H9 (cell line): ENCODE measurements around the gene MTRF1. TPM values are rescaled to one million over a fixed set of nuclear protein-coding genes. Genes with fewer than 3 reads are reported as not detected.

Experiments used
- DNase-seq: peaks from one replicate; pipeline ENCODE4 v3.0.0-alpha.2; 2017
- H2AFZ ChIP-seq: one replicate; pipeline ENCODE4 v1.6.1; 2013; ENCODE audit warnings: mild to moderate bottlenecking, low read length, control low read depth, moderate library complexity
- H2AK5ac ChIP-seq: 2 replicates; pipeline ENCODE4 v1.6.1; 2013; ENCODE audit warnings: low read length, control low read depth, mixed read lengths; ENCODE audit not compliant: insufficient read length
- H2BK120ac ChIP-seq: one replicate; pipeline ENCODE4 v1.6.1; 2013; ENCODE audit warnings: low read depth, mild to moderate bottlenecking, low read length, control low read depth, inconsistent platforms; ENCODE audit not compliant: poor library complexity, severe bottlenecking
- H2BK12ac ChIP-seq: 2 replicates; pipeline ENCODE4 v1.6.1; 2013; ENCODE audit warnings: low read length, control low read depth, mixed read lengths, low read depth; ENCODE audit not compliant: insufficient read length
- H2BK15ac ChIP-seq: 2 replicates; pipeline ENCODE4 v1.6.1; 2013; ENCODE audit warnings: low read depth, low read length, control low read depth
- H2BK20ac ChIP-seq: one replicate; pipeline ENCODE4 v1.6.1; 2013; ENCODE audit warnings: low read depth, mild to moderate bottlenecking, low read length, control low read depth, inconsistent platforms; ENCODE audit not compliant: poor library complexity, severe bottlenecking
- H2BK5ac ChIP-seq: 2 replicates; pipeline ENCODE4 v1.6.1; 2013; ENCODE audit warnings: low read length, control low read depth, mixed read lengths; ENCODE audit not compliant: insufficient read length
- H3K14ac ChIP-seq: 2 replicates; pipeline ENCODE4 v1.6.1; 2013; ENCODE audit warnings: low read length, control low read depth; ENCODE audit not compliant: insufficient read depth
- H3K18ac ChIP-seq: 2 replicates; pipeline ENCODE4 v1.6.1; 2013; ENCODE audit warnings: low read depth, mild to moderate bottlenecking, mixed read lengths, low read length, control low read depth; ENCODE audit not compliant: insufficient read length
- H3K23ac ChIP-seq: 2 replicates; pipeline ENCODE4 v1.6.1; 2013; ENCODE audit warnings: low read length, control low read depth, mixed read lengths, low read depth; ENCODE audit not compliant: insufficient read length
- H3K23me2 ChIP-seq: 2 replicates; pipeline ENCODE4 v1.6.1; 2013; ENCODE audit warnings: low read depth, mild to moderate bottlenecking, mixed read lengths, low read length, control low read depth; ENCODE audit not compliant: insufficient read length, poor library complexity, severe bottlenecking
- H3K27ac ChIP-seq: 2 replicates; pipeline ENCODE4 v1.5.1; 2013; ENCODE audit warnings: low read length, control low read depth, mixed read lengths, low read depth; ENCODE audit not compliant: insufficient read length
- H3K27me3 ChIP-seq: 2 replicates; pipeline ENCODE4 v1.6.1; 2013; ENCODE audit warnings: low read length, control low read depth, inconsistent platforms; ENCODE audit not compliant: insufficient read depth
- H3K4ac ChIP-seq: 2 replicates; pipeline ENCODE4 v1.6.1; 2013; ENCODE audit warnings: low read depth, mild to moderate bottlenecking, control low read depth, inconsistent platforms, low read length, moderate library complexity
- H3K4me1 ChIP-seq: 2 replicates; pipeline ENCODE4 v1.6.1; 2013; ENCODE audit warnings: low read length, control low read depth, inconsistent platforms; ENCODE audit not compliant: insufficient read depth
- H3K4me2 ChIP-seq: 2 replicates; pipeline ENCODE4 v1.6.1; 2013; ENCODE audit warnings: low read length, control low read depth, mixed read lengths; ENCODE audit not compliant: insufficient read length, insufficient read depth
- H3K56ac ChIP-seq: 2 replicates; pipeline ENCODE4 v1.6.1; 2013; ENCODE audit warnings: low read depth, mild to moderate bottlenecking, mixed read lengths, low read length, control low read depth; ENCODE audit not compliant: insufficient read length
- H3K79me1 ChIP-seq: 2 replicates; pipeline ENCODE4 v1.6.1; 2013; ENCODE audit warnings: low read depth, mild to moderate bottlenecking, moderate library complexity, low read length, control low read depth, inconsistent platforms; ENCODE audit not compliant: insufficient read depth, poor library complexity, severe bottlenecking
- H3K79me2 ChIP-seq: 2 replicates; pipeline ENCODE4 v1.6.1; 2013; ENCODE audit warnings: low read length, control low read depth, inconsistent platforms; ENCODE audit not compliant: insufficient read depth
- H3K9ac ChIP-seq: 2 replicates; pipeline ENCODE4 v1.6.1; 2013; ENCODE audit warnings: low read length, control low read depth, mixed read lengths; ENCODE audit not compliant: insufficient read length; ENCODE audit errors: extremely low read depth
- H3K9me3 ChIP-seq: one replicate; pipeline ENCODE4 v1.6.1; 2013; ENCODE audit warnings: low read depth, low read length, inconsistent platforms; ENCODE audit not compliant: control insufficient read depth
- H3T11ph ChIP-seq: one replicate; pipeline ENCODE4 v1.6.1; 2013; ENCODE audit warnings: mild to moderate bottlenecking, low read length, control low read depth, inconsistent platforms
- H4K20me1 ChIP-seq: one replicate; pipeline ENCODE4 v1.6.1; 2013; ENCODE audit not compliant: control insufficient read depth, insufficient read length, insufficient read depth
- H4K5ac ChIP-seq: 2 replicates; pipeline ENCODE4 v1.6.1; 2013; ENCODE audit warnings: low read depth, mild to moderate bottlenecking, mixed read lengths, low read length, control low read depth; ENCODE audit not compliant: insufficient read length
- H4K8ac ChIP-seq: replicated peaks from 2 replicates; pipeline ENCODE4 v1.6.1; 2013; ENCODE audit warnings: low read length, control low read depth, mixed read lengths, low read depth; ENCODE audit not compliant: insufficient read length
- H4K91ac ChIP-seq: 2 replicates; pipeline ENCODE4 v1.6.1; 2013; ENCODE audit warnings: low read depth, mild to moderate bottlenecking, moderate library complexity, mixed read lengths, low read length, control low read depth; ENCODE audit not compliant: insufficient read length
- H3K27ac Mint-ChIP-seq, 3 experiments: 2 replicates in 2 of 3; 3 replicates in 1 of 3; pipeline ENCODE4 v1.8.0; 2020 to 2021; ENCODE audit warnings: mixed read lengths in 3 of 3, mild to moderate bottlenecking in 1 of 3, moderate library complexity in 1 of 3
- H3K27me3 Mint-ChIP-seq: 2 replicates; pipeline ENCODE4 v1.8.0; 2021; ENCODE audit warnings: low read depth, mild to moderate bottlenecking, moderate library complexity, mixed read lengths
- H3K36me3 Mint-ChIP-seq, 3 experiments: 2 replicates in 2 of 3; 3 replicates in 1 of 3; pipeline ENCODE4 v1.8.0; 2020 to 2021; ENCODE audit warnings: low read depth in 3 of 3, mixed read lengths in 3 of 3; ENCODE audit not compliant: insufficient read depth in 1 of 3
- H3K4me1 Mint-ChIP-seq, 2 experiments: 2 replicates each; pipeline ENCODE4 v1.8.0; 2020; ENCODE audit warnings: mixed read lengths in 2 of 2
- H3K4me3 Mint-ChIP-seq, 2 experiments: 2 replicates in 1 of 2; 3 replicates in 1 of 2; pipeline ENCODE4 v1.8.0; 2020 to 2021; ENCODE audit warnings: mild to moderate bottlenecking in 2 of 2, mixed read lengths in 2 of 2, moderate library complexity in 1 of 2
- H3K9me3 Mint-ChIP-seq, 2 experiments: 2 replicates in 1 of 2; 3 replicates in 1 of 2; pipeline ENCODE4 v1.8.0; 2020; ENCODE audit warnings: mild to moderate bottlenecking in 2 of 2, mixed read lengths in 2 of 2, moderate library complexity in 1 of 2
- WGBS: extraction: QIAGEN DNeasy Blood & Tissue Kit; methylation state at CpG from one replicate; pipeline ENCODE4 v1.1.7; 2013; ENCODE audit warnings: missing lambda C conversion rate, low lambda C conversion rate, mixed read lengths; ENCODE audit not compliant: insufficient read length; ENCODE audit errors: extremely low coverage; 5-methylcytosine and 5-hydroxymethylcytosine counted together
- total RNA-seq: library from RNA; stranded (reverse); gene quantifications from 2 replicates; pipeline ENCODE4 v1.2.1, GENCODE V29; 2021
- TF ChIP-seq, protein P1 (sequence below): fragments of 200-600 bp; sonication (generic); conservative IDR thresholded peaks from 3 replicates; pipeline ENCODE4 v1.8.0; 2021; ENCODE audit warnings: antibody characterized with exemption, mild to moderate bottlenecking

MTRF1 gene
- total RNA-seq, 1 experiment from 2014 or later, result 16.2 TPM

DNA sequence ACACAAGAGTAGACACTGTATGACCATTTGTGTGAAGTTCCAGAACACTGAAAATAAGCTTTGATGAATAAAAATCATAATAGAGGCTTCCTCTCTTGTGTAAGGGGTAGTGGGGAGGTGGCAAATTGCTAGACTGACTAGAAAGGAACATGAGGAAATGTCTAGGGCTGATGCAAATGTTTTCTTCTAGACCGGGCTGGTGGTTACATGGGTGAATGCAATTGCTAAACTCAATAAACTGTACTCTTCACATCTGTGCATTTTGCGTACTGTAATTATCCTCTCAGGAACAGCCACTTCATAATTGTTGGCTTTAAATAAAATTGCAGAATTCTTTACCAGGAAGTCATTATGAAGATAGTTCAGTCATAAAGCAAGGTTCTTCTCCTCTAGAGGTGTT is 63.9 kb downstream of the MTRF1 start:
- Histone ChIP-seq H2BK15ac (no peak overlapping the region), H3K56ac (no peak overlapping the region), H2BK5ac (no peak overlapping the region), H3K18ac (no peak overlapping the region), H4K91ac (no peak overlapping the region), H4K20me1 (no peaks in the 10 kb centered on the region), H2AK5ac (no peak overlapping the region), H3K14ac (no peak overlapping the region), H3K23ac (no peak overlapping the region), H3K4ac (no peak overlapping the region), H3K9me3 (no peaks in the 10 kb centered on the region), H4K8ac (no peak overlapping the region), H4K5ac (no peak overlapping the region), H3K4me1 (no peaks in the 10 kb centered on the region), H2BK20ac (no peak overlapping the region), H3K79me2 (no peaks in the 10 kb centered on the region), H2BK120ac (no peak overlapping the region), H3K79me1 (no peaks in the 10 kb centered on the region), H3K9ac (no peak overlapping the region), H2BK12ac (no peak overlapping the region), H3K27me3 (no peaks in the 10 kb centered on the region), H3K27ac (no peak overlapping the region), H2AFZ (no peak overlapping the region), H3K4me2 (no peak overlapping the region), H3T11ph (no peak overlapping the region), H3K23me2 (no peaks in the 10 kb centered on the region)
- Mint-ChIP-seq H3K27ac (no peak overlapping the region), H3K27me3 (no peaks in the 10 kb centered on the region), H3K9me3 (no peaks in the 10 kb centered on the region), H3K4me1 (no peaks in the 10 kb centered on the region), H3K36me3 (no peaks in the 10 kb centered on the region), H3K4me3 (no peak overlapping the region)
- DNase-seq, result no peak
- no CpG with 5 or more reads among the region's 2 CpGs for WGBS
- TF ChIP-seq, protein P1, sequence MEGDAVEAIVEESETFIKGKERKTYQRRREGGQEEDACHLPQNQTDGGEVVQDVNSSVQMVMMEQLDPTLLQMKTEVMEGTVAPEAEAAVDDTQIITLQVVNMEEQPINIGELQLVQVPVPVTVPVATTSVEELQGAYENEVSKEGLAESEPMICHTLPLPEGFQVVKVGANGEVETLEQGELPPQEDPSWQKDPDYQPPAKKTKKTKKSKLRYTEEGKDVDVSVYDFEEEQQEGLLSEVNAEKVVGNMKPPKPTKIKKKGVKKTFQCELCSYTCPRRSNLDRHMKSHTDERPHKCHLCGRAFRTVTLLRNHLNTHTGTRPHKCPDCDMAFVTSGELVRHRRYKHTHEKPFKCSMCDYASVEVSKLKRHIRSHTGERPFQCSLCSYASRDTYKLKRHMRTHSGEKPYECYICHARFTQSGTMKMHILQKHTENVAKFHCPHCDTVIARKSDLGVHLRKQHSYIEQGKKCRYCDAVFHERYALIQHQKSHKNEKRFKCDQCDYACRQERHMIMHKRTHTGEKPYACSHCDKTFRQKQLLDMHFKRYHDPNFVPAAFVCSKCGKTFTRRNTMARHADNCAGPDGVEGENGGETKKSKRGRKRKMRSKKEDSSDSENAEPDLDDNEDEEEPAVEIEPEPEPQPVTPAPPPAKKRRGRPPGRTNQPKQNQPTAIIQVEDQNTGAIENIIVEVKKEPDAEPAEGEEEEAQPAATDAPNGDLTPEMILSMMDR, result no peak
